ENCODE measurements around the gene NHSL2.

NHSL2 gene

DNA sequence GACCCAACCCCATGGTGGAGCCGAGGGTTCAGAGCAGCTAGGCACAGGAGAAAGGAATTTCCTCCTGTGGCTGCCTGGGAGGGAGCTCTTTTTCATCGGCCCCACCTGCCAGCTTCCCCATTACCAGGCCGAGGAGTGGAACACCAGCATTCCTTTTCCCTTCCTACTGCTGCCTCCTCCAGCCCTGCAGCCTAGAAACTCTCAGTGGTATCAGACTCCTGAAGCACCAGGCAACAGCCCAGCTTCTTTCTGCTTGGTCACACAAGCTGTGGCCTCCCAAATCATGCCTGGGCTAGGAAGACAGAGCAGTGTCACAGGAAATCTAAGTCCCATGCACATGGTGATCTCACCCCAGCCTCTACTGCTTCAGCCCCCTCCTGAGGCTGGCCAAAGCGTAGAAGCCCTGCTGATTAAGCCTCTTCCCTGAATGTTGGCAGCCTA is 191.0 kb downstream of the NHSL2 start:
- TF ChIP-seq, protein P1, sequence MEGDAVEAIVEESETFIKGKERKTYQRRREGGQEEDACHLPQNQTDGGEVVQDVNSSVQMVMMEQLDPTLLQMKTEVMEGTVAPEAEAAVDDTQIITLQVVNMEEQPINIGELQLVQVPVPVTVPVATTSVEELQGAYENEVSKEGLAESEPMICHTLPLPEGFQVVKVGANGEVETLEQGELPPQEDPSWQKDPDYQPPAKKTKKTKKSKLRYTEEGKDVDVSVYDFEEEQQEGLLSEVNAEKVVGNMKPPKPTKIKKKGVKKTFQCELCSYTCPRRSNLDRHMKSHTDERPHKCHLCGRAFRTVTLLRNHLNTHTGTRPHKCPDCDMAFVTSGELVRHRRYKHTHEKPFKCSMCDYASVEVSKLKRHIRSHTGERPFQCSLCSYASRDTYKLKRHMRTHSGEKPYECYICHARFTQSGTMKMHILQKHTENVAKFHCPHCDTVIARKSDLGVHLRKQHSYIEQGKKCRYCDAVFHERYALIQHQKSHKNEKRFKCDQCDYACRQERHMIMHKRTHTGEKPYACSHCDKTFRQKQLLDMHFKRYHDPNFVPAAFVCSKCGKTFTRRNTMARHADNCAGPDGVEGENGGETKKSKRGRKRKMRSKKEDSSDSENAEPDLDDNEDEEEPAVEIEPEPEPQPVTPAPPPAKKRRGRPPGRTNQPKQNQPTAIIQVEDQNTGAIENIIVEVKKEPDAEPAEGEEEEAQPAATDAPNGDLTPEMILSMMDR (conservative IDR thresholded peaks at IDR 0.05; ENCODE audit: low read depth, low read length), result no peak
- no peak overlapping the region for H3K4me3 ChIP-seq (IDR thresholded peaks at IDR 0.05; ENCODE audit: insufficient read depth, low read depth, low read length)
- H2AFZ ChIP-seq (ENCODE audit: low read depth), result no peak overlapping the region
- H3K27me3 ChIP-seq (ENCODE audit: insufficient read depth, low read depth), result no peaks in the 10 kb centered on the region
- H3K36me3 ChIP-seq (ENCODE audit: insufficient read depth), result no peaks in the 10 kb centered on the region
- peaks cover 31% of the 10 kb centered on the region for H3K4me1 ChIP-seq (ENCODE audit: low read depth, poor library complexity, severe bottlenecking)
- no peaks in the 10 kb centered on the region for H4K20me1 ChIP-seq (ENCODE audit: insufficient read depth)
- no peak overlapping the region for H3K4me2 ChIP-seq
- no peak overlapping the region for H3K9ac ChIP-seq
- no peak overlapping the region for H3K27ac ChIP-seq
- no peaks in the 10 kb centered on the region for H3K79me2 ChIP-seq (ENCODE audit: insufficient read depth, low read depth)

GRCh38 chrX:72102126-72102525 is 191.5 kb downstream of the NHSL2 start:
- no peak overlapping the region for H3K27ac ChIP-seq
- no peak overlapping the region for H3K4me2 ChIP-seq
- no peak overlapping the region for H3K9ac ChIP-seq
- H3K4me1 ChIP-seq (ENCODE audit: low read depth, poor library complexity, severe bottlenecking), result peaks cover 31% of the 10 kb centered on the region
- H4K20me1 ChIP-seq (ENCODE audit: insufficient read depth), result no peaks in the 10 kb centered on the region
- no peaks in the 10 kb centered on the region for H3K27me3 ChIP-seq (ENCODE audit: insufficient read depth, low read depth)
- no peaks in the 10 kb centered on the region for H3K36me3 ChIP-seq (ENCODE audit: insufficient read depth)
- no peaks in the 10 kb centered on the region for H3K79me2 ChIP-seq (ENCODE audit: insufficient read depth, low read depth)
- TF ChIP-seq, protein P1 (conservative IDR thresholded peaks at IDR 0.05; ENCODE audit: low read depth, low read length), result no peak
- H3K4me3 ChIP-seq (IDR thresholded peaks at IDR 0.05; ENCODE audit: insufficient read depth, low read depth, low read length), result no peak overlapping the region
- H2AFZ ChIP-seq (ENCODE audit: low read depth), result no peak overlapping the region

- no peaks in the 10 kb centered on the region for H3K27me3 ChIP-seq (ENCODE audit: insufficient read depth, low read depth)
- H3K9ac ChIP-seq, result no peak overlapping the region
- peaks cover 31% of the 10 kb centered on the region for H3K4me1 ChIP-seq (ENCODE audit: low read depth, poor library complexity, severe bottlenecking)
- TF ChIP-seq, protein P1 (conservative IDR thresholded peaks at IDR 0.05; ENCODE audit: low read depth, low read length), result no peak
- H3K4me3 ChIP-seq (IDR thresholded peaks at IDR 0.05; ENCODE audit: insufficient read depth, low read depth, low read length), result no peak overlapping the region
- H3K27ac ChIP-seq, result no peak overlapping the region
- no peak overlapping the region for H2AFZ ChIP-seq (ENCODE audit: low read depth)
- H4K20me1 ChIP-seq (ENCODE audit: insufficient read depth), result no peaks in the 10 kb centered on the region
- no peaks in the 10 kb centered on the region for H3K36me3 ChIP-seq (ENCODE audit: insufficient read depth)
- H3K79me2 ChIP-seq (ENCODE audit: insufficient read depth, low read depth), result no peaks in the 10 kb centered on the region
- no peak overlapping the region for H3K4me2 ChIP-seq
Measured at GRCh38 chrX:72102760-72103159, 192.1 kb downstream of the NHSL2 start.

GRCh38 chrX:72105436-72105835 is 194.8 kb downstream of the NHSL2 start:
- no peak overlapping the region for H3K27ac ChIP-seq
- H3K9ac ChIP-seq, result no peak overlapping the region
- peaks cover 24% of the 10 kb centered on the region for H3K4me1 ChIP-seq (ENCODE audit: low read depth, poor library complexity, severe bottlenecking)
- H3K36me3 ChIP-seq (ENCODE audit: insufficient read depth), result no peaks in the 10 kb centered on the region
- H4K20me1 ChIP-seq (ENCODE audit: insufficient read depth), result no peaks in the 10 kb centered on the region
- H3K27me3 ChIP-seq (ENCODE audit: insufficient read depth, low read depth), result no peaks in the 10 kb centered on the region
- no peak overlapping the region for H2AFZ ChIP-seq (ENCODE audit: low read depth)
- H3K4me2 ChIP-seq, result no peak overlapping the region
- TF ChIP-seq, protein P1 (conservative IDR thresholded peaks at IDR 0.05; ENCODE audit: low read depth, low read length), result no peak
- H3K4me3 ChIP-seq (IDR thresholded peaks at IDR 0.05; ENCODE audit: insufficient read depth, low read depth, low read length), result no peak overlapping the region
- no peaks in the 10 kb centered on the region for H3K79me2 ChIP-seq (ENCODE audit: insufficient read depth, low read depth)

All from KMS-11 (cell line).